Spinal cord (tissue), 10 donors: ENCODE measurements around the gene NEO1. TPM values are rescaled to one million over a fixed set of nuclear protein-coding genes. Genes with fewer than 3 reads are reported as not detected.

Source experiments
- DNase-seq, 6 donors: peaks; one replicate each; pipeline versions ENCODE4 v3.0.0 to v3.0.0-alpha.2; 2013 to 2015; ENCODE audit warnings: low spot score in 6 of 6, low read depth in 4 of 6
- H3K27ac ChIP-seq: one replicate; pipeline ENCODE4 v1.5.1; 2013; ENCODE audit warnings: low read depth, low read length, control low read depth
- H3K27me3 ChIP-seq: one replicate; pipeline ENCODE4 v1.6.1; 2013; ENCODE audit warnings: low read length; ENCODE audit not compliant: control insufficient read depth, insufficient read depth
- H3K36me3 ChIP-seq: one replicate; pipeline ENCODE4 v1.6.1; 2013; ENCODE audit warnings: low read length; ENCODE audit not compliant: control insufficient read depth, insufficient read depth
- H3K4me1 ChIP-seq: one replicate; pipeline ENCODE4 v1.6.1; 2013; ENCODE audit warnings: low read length; ENCODE audit not compliant: control insufficient read depth, insufficient read depth
- H3K4me3 ChIP-seq: one replicate; pipeline ENCODE4 v1.5.1; 2013; ENCODE audit warnings: low read depth, low read length, control low read depth
- H3K9me3 ChIP-seq: one replicate; pipeline ENCODE4 v1.6.1; 2013; ENCODE audit warnings: low read length; ENCODE audit not compliant: control insufficient read depth, insufficient read depth
- WGBS: methylation state at CpG from one replicate; pipeline ENCODE4 v1.1.5; 2013; ENCODE audit warnings: missing lambda C conversion rate; ENCODE audit not compliant: insufficient coverage; 5-methylcytosine and 5-hydroxymethylcytosine counted together
- polyA plus RNA-seq, 2 donors: library from polyadenylated mRNA; unstranded; fragments of 120-200 nt; gene quantifications; one replicate each; pipeline ENCODE4 v1.2.1, GENCODE V29; 2013; ENCODE audit not compliant: insufficient read length in 2 of 2
- total RNA-seq, 2 donors: library from RNA; depleted of rRNA in 1 of 2; stranded (reverse); fragments of 120-200 nt in 1 of 2; fragments of >200 nt in 1 of 2; gene quantifications; one replicate each; pipeline versions ENCODE4 v1.2.3 to v1.2.4, GENCODE V29; 2013 to 2014
- donor health status: healthy.

NEO1 gene
- total and polyA plus RNA-seq, 4 donors, result 70.6 to 121 (median 104) TPM

- H3K36me3 ChIP-seq, result no peaks in the 10 kb centered on the region
- no peaks in the 10 kb centered on the region for H3K4me1 ChIP-seq
- H3K9me3 ChIP-seq, result no peaks in the 10 kb centered on the region
- no peak overlapping the region for H3K27ac ChIP-seq
- no peak overlapping the region for H3K4me3 ChIP-seq
- no peak for DNase-seq
- no peaks in the 10 kb centered on the region for H3K27me3 ChIP-seq
These were observed 34.8 kb downstream of the NEO1 start for GRCh38 chr15:73087098-73087497.

DNA sequence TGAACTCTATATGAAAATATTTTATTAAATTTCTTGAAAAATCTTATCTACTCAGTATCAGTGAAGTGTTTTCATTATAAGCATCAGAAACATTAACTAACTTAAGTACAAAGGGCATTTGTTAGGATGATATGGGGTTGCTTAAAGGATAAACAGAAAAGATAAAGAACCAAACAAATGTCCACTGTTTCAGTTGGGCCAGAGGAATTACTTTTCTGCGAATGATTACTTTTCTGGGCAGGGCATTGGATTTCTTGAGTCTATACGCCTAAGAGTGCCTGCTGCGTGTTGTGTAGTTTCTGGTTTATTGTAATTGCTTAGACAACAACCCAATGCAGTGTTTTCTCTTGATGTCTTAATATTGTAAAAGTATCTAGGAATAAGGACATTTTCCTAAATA, 52.8 kb downstream of the NEO1 start:
- WGBS, result no CpG with 5 or more reads among the region's 3 CpGs
- DNase-seq, result no peak
- Histone ChIP-seq H3K4me1 (no peaks in the 10 kb centered on the region), H3K27me3 (no peaks in the 10 kb centered on the region), H3K4me3 (no peak overlapping the region), H3K27ac (no peak overlapping the region), H3K9me3 (no peaks in the 10 kb centered on the region), H3K36me3 (no peaks in the 10 kb centered on the region)

- no peak overlapping the region for H3K4me3 ChIP-seq
- H3K36me3 ChIP-seq, result no peaks in the 10 kb centered on the region
- H3K27me3 ChIP-seq, result no peaks in the 10 kb centered on the region
- H3K4me1 ChIP-seq, result no peaks in the 10 kb centered on the region
- DNase-seq, result peak in 1 of 6 donors; percentile 2
- 56% methylated on average over 4 of the region's 4 CpGs for WGBS
- no peaks in the 10 kb centered on the region for H3K9me3 ChIP-seq
- no peak overlapping the region for H3K27ac ChIP-seq
These were observed 56.4 kb downstream of the NEO1 start for GRCh38 chr15:73108676-73109075.

GRCh38 chr15:73109765-73110164, 57.5 kb downstream of the NEO1 start:
- no peak overlapping the region for H3K27ac ChIP-seq
- no peaks in the 10 kb centered on the region for H3K36me3 ChIP-seq
- H3K27me3 ChIP-seq, result no peaks in the 10 kb centered on the region
- no peaks in the 10 kb centered on the region for H3K9me3 ChIP-seq
- H3K4me1 ChIP-seq, result no peaks in the 10 kb centered on the region
- no peak for DNase-seq
- 89% methylated on average over 3 of the region's 3 CpGs for WGBS
- no peak overlapping the region for H3K4me3 ChIP-seq

- H3K4me1 ChIP-seq, result no peaks in the 10 kb centered on the region
- no peaks in the 10 kb centered on the region for H3K9me3 ChIP-seq
- H3K27ac ChIP-seq, result no peak overlapping the region
- H3K4me3 ChIP-seq, result no peak overlapping the region
- no peaks in the 10 kb centered on the region for H3K36me3 ChIP-seq
- H3K27me3 ChIP-seq, result no peaks in the 10 kb centered on the region
- no CpG with 5 or more reads among the region's 1 CpG for WGBS
- no peak for DNase-seq
These were observed 57.9 kb downstream of the NEO1 start for GRCh38 chr15:73110201-73110600.

DNA sequence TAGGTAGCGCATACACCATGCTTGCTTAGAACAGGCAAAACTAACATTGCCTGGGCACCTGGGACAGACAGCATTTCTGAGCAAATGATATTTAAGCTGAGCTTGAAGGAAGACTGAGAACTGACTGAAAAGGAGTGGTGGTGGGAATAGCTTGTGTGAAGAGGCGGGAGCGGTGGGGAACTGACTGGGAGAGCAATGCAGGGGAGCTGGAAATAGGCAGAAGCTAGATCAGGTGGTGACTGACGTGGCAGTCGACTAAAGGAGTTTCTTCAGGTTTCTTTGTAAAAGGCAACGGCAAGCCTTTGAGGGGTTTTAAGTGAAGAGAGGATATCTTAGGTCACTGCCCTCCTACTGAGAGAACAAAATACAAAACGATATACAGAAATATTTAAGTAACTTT, 61.8 kb downstream of the NEO1 start:
- Histone ChIP-seq H3K27me3 (no peaks in the 10 kb centered on the region), H3K4me3 (no peak overlapping the region), H3K9me3 (no peaks in the 10 kb centered on the region), H3K27ac (no peak overlapping the region), H3K4me1 (no peaks in the 10 kb centered on the region), H3K36me3 (no peaks in the 10 kb centered on the region)
- no peak for DNase-seq
- WGBS, result 85% methylated on average over 5 of the region's 7 CpGs

- Histone ChIP-seq H3K27me3 (no peaks in the 10 kb centered on the region), H3K4me1 (no peaks in the 10 kb centered on the region), H3K9me3 (no peaks in the 10 kb centered on the region), H3K4me3 (no peak overlapping the region), H3K27ac (no peak overlapping the region), H3K36me3 (no peaks in the 10 kb centered on the region)
- no CpG with 5 or more reads among the region's 2 CpGs for WGBS
- no peak for DNase-seq
These were observed 63.9 kb downstream of the NEO1 start for GRCh38 chr15:73116164-73116563.

DNA sequence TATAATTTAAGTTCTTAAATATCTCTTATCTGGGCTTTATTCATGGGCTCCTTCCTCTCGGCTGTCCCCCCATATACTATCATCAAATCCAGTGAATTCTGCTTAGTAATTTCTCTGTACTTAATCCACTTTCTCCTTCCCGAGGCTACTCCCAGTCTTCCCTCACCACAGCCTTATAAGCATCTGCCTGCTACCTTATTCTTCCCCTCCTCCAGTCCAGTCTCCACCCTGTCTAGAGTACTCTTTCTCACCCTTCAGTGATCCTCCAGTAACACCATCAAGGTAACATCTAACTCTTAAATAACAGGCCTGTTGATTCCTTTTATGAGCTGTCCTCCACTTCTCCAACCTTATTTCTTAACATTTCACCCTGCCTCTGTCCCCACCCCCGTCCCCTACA, 65.8 kb downstream of the NEO1 start:
- no peaks in the 10 kb centered on the region for H3K9me3 ChIP-seq
- 86% methylated on average over 3 of the region's 3 CpGs for WGBS
- no peak for DNase-seq
- H3K27me3 ChIP-seq, result no peaks in the 10 kb centered on the region
- no peaks in the 10 kb centered on the region for H3K4me1 ChIP-seq
- peaks cover 6% of the 10 kb centered on the region for H3K36me3 ChIP-seq
- no peak overlapping the region for H3K27ac ChIP-seq
- H3K4me3 ChIP-seq, result no peak overlapping the region

DNA sequence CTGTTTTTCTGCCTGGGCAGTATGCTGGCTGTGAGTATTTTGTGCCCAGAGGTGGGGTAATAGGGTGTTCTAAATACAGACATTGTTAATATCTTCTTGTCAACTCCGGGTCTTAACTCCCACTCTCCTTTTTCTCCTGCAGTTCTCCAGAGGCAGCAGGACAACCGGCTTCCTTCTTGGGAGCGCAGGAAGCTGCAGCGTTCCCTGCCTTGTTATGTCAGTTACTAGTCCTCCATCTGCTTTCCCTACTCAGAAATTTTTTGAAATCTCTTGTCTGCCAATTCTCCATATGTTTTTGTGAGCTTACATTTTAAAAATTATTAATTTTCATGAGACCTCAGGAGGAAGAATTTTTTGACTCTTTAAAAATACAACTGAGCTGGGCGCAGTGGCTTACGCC, 67.2 kb downstream of the NEO1 start:
- DNase-seq, result peak in 1 of 6 donors; percentile 30
- H3K36me3 ChIP-seq, result peaks cover 10% of the 10 kb centered on the region
- no peak overlapping the region for H3K27ac ChIP-seq
- no peaks in the 10 kb centered on the region for H3K4me1 ChIP-seq
- 100% methylated on average over 3 of the region's 6 CpGs for whole genome bisulfite sequencing
- H3K9me3 ChIP-seq, result no peaks in the 10 kb centered on the region
- H3K4me3 ChIP-seq, result no peak overlapping the region
- no peaks in the 10 kb centered on the region for H3K27me3 ChIP-seq

DNA sequence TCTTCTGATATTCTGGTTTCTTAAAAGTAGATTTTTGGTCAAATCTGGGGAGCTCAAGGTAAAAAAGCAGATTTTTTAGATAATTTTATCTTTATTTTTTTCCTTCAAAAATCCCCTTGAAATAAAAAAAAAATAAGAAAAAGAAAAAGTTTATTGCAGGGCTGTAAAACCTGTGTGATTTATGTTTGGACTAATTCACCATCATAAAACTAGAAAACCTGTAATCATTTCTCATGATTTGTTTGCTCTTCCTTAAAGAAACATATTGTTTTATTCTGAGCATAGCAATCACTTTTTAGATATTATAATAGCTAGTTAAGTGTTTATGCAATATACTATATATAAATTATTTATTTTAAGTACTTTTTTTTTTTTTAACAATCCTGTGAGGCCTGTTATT, 68.0 kb downstream of the NEO1 start:
- Histone ChIP-seq H3K4me1 (no peaks in the 10 kb centered on the region), H3K27ac (no peak overlapping the region), H3K36me3 (peaks cover 10% of the 10 kb centered on the region), H3K4me3 (no peak overlapping the region), H3K9me3 (no peaks in the 10 kb centered on the region), H3K27me3 (no peaks in the 10 kb centered on the region)
- DNase-seq, result no peak
